Ectodermal cell (in vitro differentiated cells): ENCODE data around the gene TAF4B.

Experiments
- H3K27ac ChIP-seq: 2 replicates; pipeline ENCODE4 v1.7.0; 2013; ENCODE audit warnings: mild to moderate bottlenecking, low read depth, low read length; ENCODE audit not compliant: insufficient read depth, poor library complexity, severe bottlenecking
- H3K27me3 ChIP-seq: 2 replicates; pipeline ENCODE4 v1.7.0; 2013; ENCODE audit warnings: mild to moderate bottlenecking, low read length; ENCODE audit not compliant: insufficient read depth, control insufficient read depth, poor library complexity, severe bottlenecking
- H3K36me3 ChIP-seq: one replicate; pipeline ENCODE4 v1.7.0; 2013; ENCODE audit warnings: low read length; ENCODE audit not compliant: control insufficient read depth, insufficient read depth
- H3K4me1 ChIP-seq: one replicate; pipeline ENCODE4 v1.7.0; 2013; ENCODE audit warnings: low read length; ENCODE audit not compliant: control insufficient read depth, insufficient read depth
- H3K4me3 ChIP-seq: 2 replicates; pipeline ENCODE4 v1.7.0; 2013; ENCODE audit warnings: low read depth, low read length, control low read depth; ENCODE audit not compliant: insufficient read depth
- H3K9me3 ChIP-seq: 2 replicates; pipeline ENCODE4 v1.7.0; 2013; ENCODE audit warnings: mild to moderate bottlenecking, low read length, moderate library complexity; ENCODE audit not compliant: control insufficient read depth
- WGBS, 2 experiments: methylation state at CpG; one replicate each; pipeline ENCODE4 v1.1.7; 2013; ENCODE audit warnings: missing lambda C conversion rate in 2 of 2; 5-methylcytosine and 5-hydroxymethylcytosine counted together

Gene TAF4B

DNA sequence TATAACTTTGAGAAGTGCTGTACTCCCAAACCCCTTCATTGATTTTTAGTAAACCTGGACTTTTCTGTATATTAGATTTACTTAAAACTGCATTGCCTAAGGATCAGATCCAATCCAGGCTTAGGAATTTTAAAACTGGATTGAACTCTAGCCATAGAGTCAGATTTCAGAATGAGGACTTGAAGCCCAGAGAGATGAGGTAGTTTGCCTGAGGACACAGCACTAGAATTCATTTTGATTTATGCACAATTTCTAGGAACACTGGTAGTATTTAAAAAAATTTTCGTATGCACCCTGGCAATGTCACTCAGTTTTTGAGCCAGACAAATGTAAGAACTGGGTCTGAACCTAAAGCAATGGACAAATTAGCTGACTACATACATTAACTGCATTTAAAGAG, 177.2 kb downstream of the TAF4B start:
- no peak overlapping the region for H3K27ac ChIP-seq
- no peak overlapping the region for H3K4me3 ChIP-seq
- H3K27me3 ChIP-seq, result no peaks in the 10 kb centered on the region
- H3K36me3 ChIP-seq, result no peaks in the 10 kb centered on the region
- H3K4me1 ChIP-seq, result no peaks in the 10 kb centered on the region
- no peaks in the 10 kb centered on the region for H3K9me3 ChIP-seq
- 92 to 100% methylated on average over 1 of the region's 1 CpG for WGBS, 2 experiments

GRCh38 chr18:26405190-26405801, 179.1 kb downstream of the TAF4B start:
- Histone ChIP-seq H3K4me3 (no peak overlapping the region), H3K4me1 (no peaks in the 10 kb centered on the region), H3K9me3 (no peaks in the 10 kb centered on the region), H3K27me3 (no peaks in the 10 kb centered on the region), H3K36me3 (no peaks in the 10 kb centered on the region), H3K27ac (no peak overlapping the region)
- 76 to 80% methylated on average over 5 of the region's 5 CpGs for WGBS, 2 experiments

GRCh38 chr18:26406324-26406723, 180.1 kb downstream of the TAF4B start:
- Histone ChIP-seq H3K36me3 (no peaks in the 10 kb centered on the region), H3K27ac (no peak overlapping the region), H3K27me3 (no peaks in the 10 kb centered on the region), H3K4me3 (no peak overlapping the region), H3K9me3 (no peaks in the 10 kb centered on the region), H3K4me1 (no peaks in the 10 kb centered on the region)
- 89 to 90% methylated on average over 12 of the region's 12 CpGs for WGBS, 2 experiments

DNA sequence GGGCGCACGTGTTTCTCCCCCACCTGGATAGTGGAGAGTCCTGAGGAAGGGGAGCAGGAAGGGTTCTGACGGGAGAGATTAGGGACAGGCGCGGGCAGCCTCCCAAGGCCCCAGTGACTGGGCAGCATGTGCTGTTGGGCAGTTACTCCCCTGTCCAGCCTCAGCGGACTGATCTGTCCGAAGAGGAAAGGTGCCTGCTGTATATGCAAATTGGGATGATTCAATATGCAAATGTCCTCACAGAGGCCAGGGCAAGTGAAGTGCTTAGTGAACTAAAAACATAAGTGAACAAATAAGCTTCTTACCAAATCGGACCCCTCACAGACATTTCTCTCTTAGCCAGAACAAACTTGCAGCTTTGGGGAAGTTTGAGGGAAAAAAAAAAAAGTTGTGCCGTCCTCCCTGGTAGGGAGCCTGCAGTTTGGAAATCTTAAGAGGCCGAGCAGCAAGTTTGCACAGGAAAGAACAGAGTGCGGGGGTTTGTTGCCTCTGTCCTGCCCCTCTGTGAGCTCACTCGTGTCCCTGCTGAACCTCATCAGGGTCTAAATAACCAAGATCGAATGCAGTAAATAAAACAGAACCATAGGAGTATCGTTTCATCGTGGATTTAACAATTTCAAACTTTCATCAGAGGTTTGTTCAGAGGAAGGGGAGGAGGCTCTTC, 180.7 kb downstream of the TAF4B start:
- Histone ChIP-seq H3K36me3 (no peaks in the 10 kb centered on the region), H3K4me1 (no peaks in the 10 kb centered on the region), H3K9me3 (no peaks in the 10 kb centered on the region), H3K4me3 (no peak overlapping the region), H3K27ac (no peak overlapping the region), H3K27me3 (no peaks in the 10 kb centered on the region)
- WGBS, 2 experiments, result 87 to 88% methylated on average over 14 to 15 of the region's 15 CpGs

DNA sequence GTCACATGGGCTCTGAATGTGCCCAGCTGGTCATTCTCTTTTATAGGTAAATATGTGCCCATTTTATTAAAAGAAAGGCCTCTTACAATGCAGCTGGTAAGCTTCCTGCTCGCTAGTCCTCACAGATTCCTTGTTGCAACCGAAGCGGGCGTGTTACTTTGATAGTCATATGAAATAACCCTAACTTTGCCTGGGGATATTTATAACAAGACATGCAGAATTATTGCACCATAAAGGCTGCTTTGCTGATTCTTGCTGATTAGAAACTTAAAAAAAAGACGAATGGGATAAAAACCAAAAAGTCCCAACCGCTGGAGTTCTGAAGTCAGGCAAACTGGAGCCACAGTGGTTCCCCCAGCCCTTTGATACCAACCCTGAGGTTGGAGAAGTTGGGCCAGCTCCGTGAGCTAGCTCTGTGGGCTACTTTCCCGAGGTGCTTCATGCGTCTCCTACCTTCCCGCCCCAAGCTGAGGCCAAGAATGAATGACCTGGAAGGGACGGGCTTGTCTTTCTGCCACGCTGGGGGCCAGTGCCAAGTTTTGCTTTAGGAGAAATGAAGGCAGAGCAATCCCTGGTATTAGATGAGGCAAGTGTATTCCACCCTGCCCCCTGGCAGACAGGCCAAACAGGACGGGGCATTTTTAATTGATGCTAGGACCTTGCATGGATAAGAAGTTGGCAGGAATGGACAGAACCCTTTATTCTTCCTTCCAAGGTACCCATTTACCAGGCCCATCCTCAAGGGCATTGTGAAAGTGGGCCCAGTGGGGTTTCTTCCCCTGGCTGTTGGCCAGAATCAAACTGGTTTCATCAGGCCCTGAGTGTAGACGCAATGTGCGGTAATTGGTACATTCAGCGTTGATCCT, 181.7 kb downstream of the TAF4B start:
- WGBS, 2 experiments, result 94 to 95% methylated on average over 16 of the region's 16 CpGs

DNA sequence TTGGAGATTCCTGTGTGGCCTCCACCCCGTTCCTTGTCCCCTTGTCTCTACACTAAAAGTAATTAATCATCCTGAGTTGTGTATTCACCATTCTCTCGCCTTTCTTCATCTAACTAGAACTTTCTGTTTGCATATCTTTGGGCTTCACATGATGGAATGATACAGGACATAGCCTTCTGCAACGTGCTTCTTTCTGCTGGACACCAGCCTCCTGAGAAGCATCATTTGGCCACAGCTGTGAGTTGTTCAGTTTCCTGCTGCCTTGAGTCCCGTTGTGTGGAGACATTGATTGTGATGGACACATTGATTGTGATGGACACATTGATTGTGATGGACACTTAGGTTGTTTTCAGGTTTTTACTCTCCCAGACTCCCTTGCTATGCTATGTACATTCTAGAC, 182.8 kb downstream of the TAF4B start:
- H3K9me3 ChIP-seq, result no peaks in the 10 kb centered on the region
- no peak overlapping the region for H3K4me3 ChIP-seq
- no peaks in the 10 kb centered on the region for H3K36me3 ChIP-seq
- H3K4me1 ChIP-seq, result no peaks in the 10 kb centered on the region
- no peak overlapping the region for H3K27ac ChIP-seq
- 90 to 91% methylated on average over 4 of the region's 4 CpGs for WGBS, 2 experiments
- H3K27me3 ChIP-seq, result no peaks in the 10 kb centered on the region

More for the DNA sequence above, 181.7 kb downstream of the TAF4B start:
- Histone ChIP-seq H3K27ac (no peak overlapping the region), H3K36me3 (no peaks in the 10 kb centered on the region), H3K4me3 (no peak overlapping the region), H3K27me3 (no peaks in the 10 kb centered on the region), H3K4me1 (no peaks in the 10 kb centered on the region), H3K9me3 (no peaks in the 10 kb centered on the region)

GRCh38 chr18:26414901-26415440, 188.7 kb downstream of the TAF4B start:
- Histone ChIP-seq H3K4me3 (no peak overlapping the region), H3K27me3 (no peaks in the 10 kb centered on the region), H3K4me1 (no peaks in the 10 kb centered on the region), H3K9me3 (no peaks in the 10 kb centered on the region), H3K36me3 (no peaks in the 10 kb centered on the region), H3K27ac (no peak overlapping the region)
- 27 to 30% methylated on average over 4 of the region's 4 CpGs for WGBS, 2 experiments

- H3K36me3 ChIP-seq, result no peaks in the 10 kb centered on the region
- WGBS, 2 experiments, result 63 to 67% methylated on average over 7 of the region's 7 CpGs
- no peaks in the 10 kb centered on the region for H3K9me3 ChIP-seq
- H3K4me1 ChIP-seq, result no peaks in the 10 kb centered on the region
- H3K4me3 ChIP-seq, result no peak overlapping the region
- H3K27ac ChIP-seq, result no peak overlapping the region
- no peaks in the 10 kb centered on the region for H3K27me3 ChIP-seq
These were observed 189.4 kb downstream of the TAF4B start for GRCh38 chr18:26415631-26416030.

DNA sequence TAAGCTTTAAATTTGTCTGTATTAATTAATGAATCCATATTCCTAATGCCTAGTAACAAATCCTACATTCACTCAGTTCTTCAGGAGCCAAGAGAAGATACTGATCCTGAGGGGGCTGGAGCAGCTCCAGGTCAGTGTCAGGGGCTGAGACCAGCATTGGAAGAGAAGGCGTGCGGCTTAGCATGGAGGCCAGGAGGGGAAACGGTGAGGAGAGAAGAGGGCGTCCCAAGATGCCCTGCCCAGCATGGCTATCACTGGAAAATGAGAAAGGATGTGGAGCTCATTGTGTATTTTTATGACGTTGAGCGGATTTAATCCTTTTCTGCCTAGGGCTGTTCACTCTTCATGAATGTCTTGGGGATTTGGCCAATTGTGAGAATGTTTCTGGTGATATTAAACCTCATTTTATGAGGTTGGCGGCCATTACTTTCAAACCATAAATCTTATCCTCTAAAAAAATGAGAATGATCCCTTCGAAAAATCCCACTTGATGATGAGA, 190.5 kb downstream of the TAF4B start:
- Histone ChIP-seq H3K27me3 (no peaks in the 10 kb centered on the region), H3K9me3 (no peaks in the 10 kb centered on the region), H3K36me3 (no peaks in the 10 kb centered on the region), H3K4me1 (no peaks in the 10 kb centered on the region), H3K4me3 (no peak overlapping the region), H3K27ac (no peak overlapping the region)
- WGBS, 2 experiments, result 96 to 98% methylated on average over 8 of the region's 8 CpGs

DNA sequence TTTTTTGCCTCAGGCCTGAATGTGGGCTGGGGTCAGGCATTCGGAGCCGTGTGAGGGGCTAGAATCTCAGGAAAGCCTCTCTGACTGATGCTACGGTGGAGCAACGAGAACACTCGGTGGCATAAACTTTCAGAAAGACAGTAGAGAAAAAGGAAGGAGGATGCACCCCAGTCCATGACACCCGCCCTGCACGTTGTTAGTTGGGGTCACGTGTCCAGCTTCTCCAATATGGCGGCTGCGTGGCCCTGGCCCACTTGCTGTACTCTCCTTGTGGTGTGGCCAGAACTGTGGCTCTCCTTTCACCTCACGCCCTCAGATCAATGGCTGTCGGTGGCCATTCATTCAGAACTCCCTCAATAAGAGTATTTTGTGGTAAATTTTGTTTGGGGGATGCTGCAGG, 190.9 kb downstream of the TAF4B start:
- Histone ChIP-seq H3K4me1 (no peaks in the 10 kb centered on the region), H3K4me3 (no peak overlapping the region), H3K9me3 (no peaks in the 10 kb centered on the region), H3K27ac (no peak overlapping the region), H3K36me3 (no peaks in the 10 kb centered on the region), H3K27me3 (no peaks in the 10 kb centered on the region)
- WGBS, 2 experiments, result 95 to 97% methylated on average over 12 of the region's 12 CpGs
